AG09319 (cell line): Measurements from ENCODE around the gene PZP.

Experiments used
- DNase-seq: peaks from one replicate; pipeline ENCODE4 v3.0.0-alpha.2; 2010; ENCODE audit warnings: low read depth; ENCODE audit errors: extremely low read depth
- CTCF ChIP-seq: IDR thresholded peaks from 2 replicates; pipeline ENCODE4 v1.5.1; 2011; ENCODE audit warnings: low read depth, mild to moderate bottlenecking, inconsistent platforms, low read length, moderate library complexity

PZP gene

GRCh38 chr12:9123781-9124382, 84.3 kb downstream of the PZP start:
- TF ChIP-seq CTCF, result no peak
- no peak for DNase-seq

- DNase-seq, result no peak
- no peak for TF ChIP-seq CTCF
Measured at GRCh38 chr12:9122091-9122609, 86.0 kb downstream of the PZP start.

- DNase-seq, result no peak
- no peak for TF ChIP-seq CTCF
Measured at GRCh38 chr12:9120487-9121184, 87.6 kb downstream of the PZP start.

GRCh38 chr12:9118158-9118557, 90.0 kb downstream of the PZP start:
- no peak for TF ChIP-seq CTCF
- DNase-seq, result no peak

GRCh38 chr12:9115731-9116559, 92.2 kb downstream of the PZP start, which contains the start of gene A2M:
Gene A2M (minus strand): TSS chr12:9115919. CDS start chr12:9115849, 70 bp downstream.
- DNase-seq, result no peak
- no peak for TF ChIP-seq CTCF

- DNase-seq, result no peak
- no peak for TF ChIP-seq CTCF
Measured at GRCh38 chr12:9114946-9115345, 93.2 kb downstream of the PZP start.

GRCh38 chr12:9113987-9114309, 94.2 kb downstream of the PZP start:
- DNase-seq, result no peak
- no peak for TF ChIP-seq CTCF
